SK-N-SH (cell line): ENCODE measurements around the gene PNMA6E. TPM values are rescaled to one million over a fixed set of nuclear protein-coding genes. Genes with fewer than 3 reads are reported as not detected.

Source experiments
- CTCF ChIA-PET: fragments of 300-600, 350-600 bp; formaldehyde crosslinking; extraction: SDS; loops from one replicate; lab custom pipeline; 2021; lab: Yijun Ruan, JAX
- POLR2A ChIA-PET: fragments of 350-600 bp; sonication (Branson Sonifier 250); formaldehyde crosslinking; extraction: SDS; loops from one replicate; lab custom pipeline; 2020; ENCODE audit warnings: antibody characterized with exemption, inconsistent platforms; lab: Yijun Ruan, JAX
- DNase-seq: peaks from one replicate; pipeline ENCODE4 v3.0.0; 2012
- H2AFZ ChIP-seq: fragments of 200-600 bp; sonication (generic); 2 replicates; pipeline ENCODE4 v1.8.1; 2016; ENCODE audit warnings: antibody characterized with exemption, mild to moderate bottlenecking, low read depth
- H3F3A ChIP-seq: fragments of 200-600 bp; sonication (generic); replicated peaks from 2 replicates; pipeline ENCODE3; 2016; ENCODE audit warnings: antibody characterized with exemption, mild to moderate bottlenecking; ENCODE audit not compliant: insufficient read depth
- H3K27ac ChIP-seq, 2 experiments: fragments of 200-500 bp in 1 of 2; fragments of 200-600 bp in 1 of 2; sonication (Bioruptor generic) in 1 of 2; sonication (generic), shearing (Covaris generic) in 1 of 2; 2 replicates each; pipeline versions ENCODE4 v1.5.1 to v1.6.1; 2014 to 2016; ENCODE audit warnings: low read depth in 2 of 2, inconsistent platforms in 1 of 2, low read length in 1 of 2, mild to moderate bottlenecking in 1 of 2, mixed read lengths in 1 of 2
- H3K27me3 ChIP-seq: fragments of 200-600 bp; sonication (generic), shearing (Covaris generic); 2 replicates; pipeline ENCODE4 v1.6.1; 2016; ENCODE audit warnings: mixed run types; ENCODE audit not compliant: insufficient read depth
- H3K36me3 ChIP-seq, 2 experiments: fragments of 200-500 bp in 1 of 2; fragments of 200-600 bp in 1 of 2; sonication (Bioruptor generic) in 1 of 2; sonication (generic) in 1 of 2; replicated peaks in 1 of 2; 2 replicates each; pipeline versions ENCODE3 to v1.5.1; 2014 to 2016; ENCODE audit warnings: low read length in 1 of 2, mild to moderate bottlenecking in 1 of 2; ENCODE audit not compliant: insufficient read depth in 2 of 2, control insufficient read depth in 1 of 2
- H3K4me1 ChIP-seq, 2 experiments: fragments of 200-500 bp in 1 of 2; fragments of 200-600 bp in 1 of 2; sonication (Bioruptor generic) in 1 of 2; sonication (generic), shearing (Covaris generic) in 1 of 2; 2 replicates each; pipeline versions ENCODE4 v1.5.1 to v1.6.1; 2014 to 2016; ENCODE audit warnings: low read depth in 1 of 2, low read length in 1 of 2, mixed run types in 1 of 2; ENCODE audit not compliant: insufficient read depth in 2 of 2, control insufficient read depth in 1 of 2
- H3K4me2 ChIP-seq: fragments of 200-600 bp; sonication (generic), shearing (Covaris generic); 2 replicates; pipeline ENCODE4 v1.6.1; 2017; ENCODE audit warnings: mixed run types
- H3K4me3 ChIP-seq, 2 experiments: fragments of 200-500 bp in 1 of 2; fragments of 200-600 bp in 1 of 2; sonication (Bioruptor generic) in 1 of 2; sonication (generic), shearing (Covaris generic) in 1 of 2; 2 replicates each; pipeline versions ENCODE4 v1.5.1 to v1.8.1; 2014 to 2016; ENCODE audit warnings: low read depth in 2 of 2, inconsistent platforms in 1 of 2, low read length in 1 of 2, mild to moderate bottlenecking in 1 of 2, mixed read lengths in 1 of 2, moderate library complexity in 1 of 2
- H3K79me2 ChIP-seq: fragments of 200-600 bp; sonication (generic); 2 replicates; pipeline ENCODE4 v1.8.1; 2017; ENCODE audit warnings: mild to moderate bottlenecking; ENCODE audit not compliant: insufficient read depth
- H3K9ac ChIP-seq: fragments of 200-600 bp; sonication (generic); 2 replicates; pipeline ENCODE4 v1.6.1; 2017; ENCODE audit warnings: mixed run types
- H3K9me2 ChIP-seq: fragments of 200-600 bp; sonication (generic); 2 replicates; pipeline ENCODE4 v1.6.1; 2017; ENCODE audit warnings: mixed run types
- H3K9me3 ChIP-seq: fragments of 200-600 bp; sonication (generic); 2 replicates; pipeline ENCODE4 v1.6.1; 2017; ENCODE audit warnings: mixed run types, mild to moderate bottlenecking, moderate library complexity
- H4K20me1 ChIP-seq: fragments of 200-600 bp; sonication (generic); 2 replicates; pipeline ENCODE4 v1.6.1; 2017; ENCODE audit warnings: mild to moderate bottlenecking, mixed run types; ENCODE audit not compliant: insufficient read depth
- CHD2 ChIP-seq: fragments of 150-350 bp; IDR thresholded peaks from 2 replicates; pipeline ENCODE4 v1.6.1; 2018; ENCODE audit warnings: low read length; ENCODE audit not compliant: partially characterized antibody
- ELF1 ChIP-seq: IDR thresholded peaks from 2 replicates; pipeline ENCODE4 v1.4.0; 2012
- EZH2phosphoT487 ChIP-seq: fragments of 200-600 bp; sonication (generic); IDR thresholded peaks from 2 replicates; pipeline ENCODE4 v1.6.1; 2017; ENCODE audit warnings: low read depth, mixed run types, mild to moderate bottlenecking, antibody characterized with exemption, moderate library complexity, borderline replicate concordance
- FOXJ3 ChIP-seq: sonication (generic); formaldehyde crosslinking; IDR thresholded peaks from 2 replicates; pipeline ENCODE4 v1.5.1; 2020; ENCODE audit warnings: mild to moderate bottlenecking, missing genetic modification reagents
- FOXM1 ChIP-seq: IDR thresholded peaks from 2 replicates; pipeline ENCODE4 v1.4.0; 2012; ENCODE audit warnings: low read depth, mild to moderate bottlenecking
- GABPA ChIP-seq: IDR thresholded peaks from 2 replicates; pipeline ENCODE4 v1.4.0; 2012; ENCODE audit warnings: low read depth, mild to moderate bottlenecking
- GATA2 ChIP-seq: sonication (generic); formaldehyde crosslinking; IDR thresholded peaks from 2 replicates; pipeline ENCODE4 v1.5.0; 2020; ENCODE audit warnings: mild to moderate bottlenecking, missing genetic modification reagents
- IRF3 ChIP-seq: fragments of 150-350 bp; IDR thresholded peaks from 2 replicates; pipeline ENCODE4 v1.6.1; 2016; ENCODE audit warnings: mild to moderate bottlenecking, low read depth, low read length
- JUND ChIP-seq: IDR thresholded peaks from 2 replicates; pipeline ENCODE4 v1.4.0; 2012
- MAX ChIP-seq: IDR thresholded peaks from 2 replicates; pipeline ENCODE4 v1.4.0; 2012; ENCODE audit warnings: low read depth
- MXI1 ChIP-seq: IDR thresholded peaks from 2 replicates; pipeline ENCODE4 v1.6.1; 2012; ENCODE audit warnings: mild to moderate bottlenecking, low read depth, low read length, improper control_type of control experiment
- NRF1 ChIP-seq: IDR thresholded peaks from 2 replicates; pipeline ENCODE4 v1.6.1; 2012; ENCODE audit warnings: low read depth, mild to moderate bottlenecking, low read length
- RXRA ChIP-seq: IDR thresholded peaks from 2 replicates; pipeline ENCODE4 v1.4.0; 2012; ENCODE audit warnings: low read depth, mild to moderate bottlenecking, borderline replicate concordance
- TAF1 ChIP-seq: IDR thresholded peaks from 2 replicates; pipeline ENCODE4 v1.6.1; 2012; ENCODE audit warnings: low read depth, mild to moderate bottlenecking, low read length, moderate library complexity, borderline replicate concordance
- TCF12 ChIP-seq: IDR thresholded peaks from 2 replicates; pipeline ENCODE4 v1.4.0; 2012
- TEAD4 ChIP-seq: IDR thresholded peaks from 2 replicates; pipeline ENCODE4 v1.4.0; 2012; ENCODE audit warnings: mild to moderate bottlenecking, borderline replicate concordance; ENCODE audit not compliant: insufficient read depth
- USF1 ChIP-seq: IDR thresholded peaks from 2 replicates; pipeline ENCODE4 v1.4.0; 2012; ENCODE audit warnings: low read depth, borderline replicate concordance
- WGBS: methylation state at CpG from one replicate; pipeline ENCODE4 v1.1.6; 2017; ENCODE audit warnings: low lambda C conversion rate; 5-methylcytosine and 5-hydroxymethylcytosine counted together
- polyA plus RNA-seq, 3 experiments: library from polyadenylated mRNA; depleted of rRNA; stranded (reverse); fragments of >200 nt; gene quantifications; 2 replicates each; pipeline ENCODE4 v1.2.3, GENCODE V29; 2012
- TF ChIP-seq, protein P1 (sequence below): fragments of 150-350 bp; IDR thresholded peaks from 2 replicates; pipeline ENCODE4 v1.6.1; 2017; ENCODE audit warnings: antibody characterized with exemption, low read length, low read depth, borderline replicate concordance
- TF ChIP-seq, protein P2 (sequence below): IDR thresholded peaks from 2 replicates; pipeline ENCODE4 v1.4.0; 2012; ENCODE audit warnings: low read depth, borderline replicate concordance

PNMA6E gene
- polyA plus RNA-seq, 1 of the 3 experiments (the other 2 are of a cell fraction): not detected

DNA sequence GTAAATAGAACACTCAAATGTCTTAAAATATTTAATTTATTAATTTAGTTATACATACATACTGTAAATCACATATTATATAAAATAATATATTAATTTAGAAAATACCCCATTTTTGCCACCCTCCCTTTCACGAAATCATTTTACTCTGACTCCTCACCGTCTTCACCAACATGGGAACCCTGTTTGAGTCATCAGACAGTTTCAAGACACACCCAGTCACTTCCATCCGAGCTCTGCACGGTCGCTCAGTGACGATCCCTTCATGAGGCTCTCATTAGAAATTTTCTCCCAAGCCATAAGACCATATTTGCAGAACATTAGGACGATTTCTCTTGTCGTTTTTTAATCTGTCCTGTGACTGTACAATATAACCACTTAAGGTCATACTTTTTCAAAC is 52.7 kb downstream of the PNMA6E start:
- H3K27ac ChIP-seq: no peak overlapping the region
- H4K20me1 ChIP-seq: no peaks in the 10 kb centered on the region
- H3K36me3 ChIP-seq: peaks cover 6 to 19% of the 10 kb centered on the region in 2 experiments
- ChIA-PET CTCF (no interaction called here), POLR2A (no interaction called here)
- H3K9me2 ChIP-seq: no peaks in the 10 kb centered on the region
- H3K27me3 ChIP-seq: no peaks in the 10 kb centered on the region; the same call in 1 of the 2 replicates
- no peak overlapping the region for H3K4me3 ChIP-seq
- peaks cover 5% of the 10 kb centered on the region; the same call in 1 of the 2 replicates for H3K79me2 ChIP-seq
- no peak for TF ChIP-seq NRF1
- no peak for TF ChIP-seq ELF1
- TF ChIP-seq, protein P1, sequence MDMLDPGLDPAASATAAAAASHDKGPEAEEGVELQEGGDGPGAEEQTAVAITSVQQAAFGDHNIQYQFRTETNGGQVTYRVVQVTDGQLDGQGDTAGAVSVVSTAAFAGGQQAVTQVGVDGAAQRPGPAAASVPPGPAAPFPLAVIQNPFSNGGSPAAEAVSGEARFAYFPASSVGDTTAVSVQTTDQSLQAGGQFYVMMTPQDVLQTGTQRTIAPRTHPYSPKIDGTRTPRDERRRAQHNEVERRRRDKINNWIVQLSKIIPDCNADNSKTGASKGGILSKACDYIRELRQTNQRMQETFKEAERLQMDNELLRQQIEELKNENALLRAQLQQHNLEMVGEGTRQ: no peak
- no peak for TF ChIP-seq EZH2phosphoT487
- TF ChIP-seq CHD2: no peak
- no peak for TF ChIP-seq MXI1
- no peak for TF ChIP-seq FOXJ3 (CRISPR knock-in tag)
- TF ChIP-seq USF1: no peak
- no peak for TF ChIP-seq RXRA
- no peak for TF ChIP-seq IRF3
- no peak for TF ChIP-seq TAF1
- TF ChIP-seq MAX: no peak
- TF ChIP-seq GABPA: no peak
- TF ChIP-seq TCF12: no peak
- no peak for TF ChIP-seq TEAD4
- no peak overlapping the region for H2AFZ ChIP-seq
- no peaks in the 10 kb centered on the region for H3F3A ChIP-seq
- DNase-seq: no peak
- no peak overlapping the region for H3K9ac ChIP-seq
- WGBS: 49% methylated on average over 8 of the region's 8 CpGs
- H3K4me2 ChIP-seq: no peak overlapping the region
- no peaks in the 10 kb centered on the region for H3K4me1 ChIP-seq
- no peaks in the 10 kb centered on the region for H3K9me3 ChIP-seq

GRCh38 chrX:153347530-153347929 is 53.6 kb downstream of the PNMA6E start:
- H3K27ac ChIP-seq: no peak overlapping the region
- no peak overlapping the region for H3K4me2 ChIP-seq
- no peaks in the 10 kb centered on the region for H3K9me2 ChIP-seq
- H3K9me3 ChIP-seq: no peaks in the 10 kb centered on the region
- no peak overlapping the region for H3K4me3 ChIP-seq
- no peak for DNase-seq
- CTCF ChIA-PET: interaction anchor here (0.6 kb wide), 1 partner anchor 736 kb away, joined by 3 read pairs; no protein-coding TSS in a partner anchor
- H3K79me2 ChIP-seq: peaks cover 8% of the 10 kb centered on the region; the same call in 1 of the 2 replicates
- H3K4me1 ChIP-seq: no peaks in the 10 kb centered on the region
- peaks cover 6 to 19% of the 10 kb centered on the region in 2 experiments for H3K36me3 ChIP-seq
- WGBS: 73% methylated on average over 25 of the region's 38 CpGs
- H2AFZ ChIP-seq: no peak overlapping the region
- H3K27me3 ChIP-seq: no peaks in the 10 kb centered on the region; the same call in 1 of the 2 replicates
- POLR2A ChIA-PET: no interaction called here
- H4K20me1 ChIP-seq: peaks cover 4% of the 10 kb centered on the region; the same call in 1 of the 2 replicates
- H3K9ac ChIP-seq: no peak overlapping the region
- no peaks in the 10 kb centered on the region for H3F3A ChIP-seq
- TF ChIP-seq FOXJ3 (CRISPR knock-in tag): no peak
- TF ChIP-seq GATA2 (CRISPR knock-in tag): no peak
- no peak for TF ChIP-seq USF1
- TF ChIP-seq FOXM1: no peak
- TF ChIP-seq ELF1: no peak
- TF ChIP-seq JUND: no peak
- TF ChIP-seq, protein P2, sequence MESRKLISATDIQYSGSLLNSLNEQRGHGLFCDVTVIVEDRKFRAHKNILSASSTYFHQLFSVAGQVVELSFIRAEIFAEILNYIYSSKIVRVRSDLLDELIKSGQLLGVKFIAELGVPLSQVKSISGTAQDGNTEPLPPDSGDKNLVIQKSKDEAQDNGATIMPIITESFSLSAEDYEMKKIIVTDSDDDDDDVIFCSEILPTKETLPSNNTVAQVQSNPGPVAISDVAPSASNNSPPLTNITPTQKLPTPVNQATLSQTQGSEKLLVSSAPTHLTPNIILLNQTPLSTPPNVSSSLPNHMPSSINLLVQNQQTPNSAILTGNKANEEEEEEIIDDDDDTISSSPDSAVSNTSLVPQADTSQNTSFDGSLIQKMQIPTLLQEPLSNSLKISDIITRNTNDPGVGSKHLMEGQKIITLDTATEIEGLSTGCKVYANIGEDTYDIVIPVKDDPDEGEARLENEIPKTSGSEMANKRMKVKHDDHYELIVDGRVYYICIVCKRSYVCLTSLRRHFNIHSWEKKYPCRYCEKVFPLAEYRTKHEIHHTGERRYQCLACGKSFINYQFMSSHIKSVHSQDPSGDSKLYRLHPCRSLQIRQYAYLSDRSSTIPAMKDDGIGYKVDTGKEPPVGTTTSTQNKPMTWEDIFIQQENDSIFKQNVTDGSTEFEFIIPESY: no peak
- no peak for TF ChIP-seq NRF1
